ENCODE data around the gene SLC28A2. TPM values are rescaled to one million over a fixed set of nuclear protein-coding genes. Genes with fewer than 3 reads are reported as not detected.

Gene SLC28A2
- not detected in 2 replicates for total RNA-seq

- Histone ChIP-seq H3K4me3 (ENCODE audit: insufficient read depth, low read length) (no peak within 1 kb of the TSS), H3K4me1 (ENCODE audit: insufficient read depth, low read length) (peaks cover 6% of the 10 kb centered on the region), H3K27me3 (ENCODE audit: insufficient read depth, low read length) (no peaks in the 10 kb centered on the region), H2AFZ (ENCODE audit: low read length) (no peak within 1 kb of the TSS), H3K27ac (ENCODE audit: low read depth, low read length) (no peak within 1 kb of the TSS), H3K9me3 (ENCODE audit: low read depth, low read length) (no peaks in the 10 kb centered on the region), H3K79me2 (ENCODE audit: insufficient read depth, low read length) (no peaks in the 10 kb centered on the region), H3K36me3 (ENCODE audit: insufficient read depth, low read length) (no peaks in the 10 kb centered on the region), H4K20me1 (ENCODE audit: insufficient read depth, low read length) (no peaks in the 10 kb centered on the region), H3K4me2 (ENCODE audit: insufficient read depth, low read length) (no peak within 1 kb of the TSS)
- DNase-seq (ENCODE audit: insufficient read length, low spot score, missing footprints): no peak
- TF ChIP-seq CTCF (IDR thresholded peaks at IDR 0.05; ENCODE audit: extremely low read depth, low read depth, low read length): no peak
These were observed at the start of gene SLC28A2 for GRCh38 chr15:45251888-45252287. Gene SLC28A2 (plus strand): TSS chr15:45252234. CDS start chr15:45253216, 982 bp downstream.

GRCh38 chr15:45203182-45203581 lies 48.9 kb upstream of the SLC28A2 start:
- H3K4me1 ChIP-seq (ENCODE audit: insufficient read depth, low read length): peaks cover 20% of the 10 kb centered on the region
- H4K20me1 ChIP-seq (ENCODE audit: insufficient read depth, low read length): no peaks in the 10 kb centered on the region
- H2AFZ ChIP-seq (ENCODE audit: low read length): no peak overlapping the region
- no peak for TF ChIP-seq CTCF (IDR thresholded peaks at IDR 0.05; ENCODE audit: extremely low read depth, low read depth, low read length)
- no peak overlapping the region for H3K27ac ChIP-seq (ENCODE audit: low read depth, low read length)
- no peaks in the 10 kb centered on the region for H3K36me3 ChIP-seq (ENCODE audit: insufficient read depth, low read length)
- no peak overlapping the region for H3K4me3 ChIP-seq (ENCODE audit: insufficient read depth, low read length)
- peak overlapping the region; percentile 68 for H3K4me2 ChIP-seq (ENCODE audit: insufficient read depth, low read length)
- H3K27me3 ChIP-seq (ENCODE audit: insufficient read depth, low read length): no peaks in the 10 kb centered on the region
- peak; percentile 42 for DNase-seq (ENCODE audit: insufficient read length, low spot score, missing footprints)
- no peaks in the 10 kb centered on the region for H3K9me3 ChIP-seq (ENCODE audit: low read depth, low read length)
- H3K79me2 ChIP-seq (ENCODE audit: insufficient read depth, low read length): no peaks in the 10 kb centered on the region

GRCh38 chr15:45205192-45205591 lies 46.8 kb upstream of the SLC28A2 start:
- DNase-seq (ENCODE audit: insufficient read length, low spot score, missing footprints): peak; percentile 83
- Histone ChIP-seq H3K4me1 (ENCODE audit: insufficient read depth, low read length) (peaks cover 11% of the 10 kb centered on the region), H3K27me3 (ENCODE audit: insufficient read depth, low read length) (no peaks in the 10 kb centered on the region), H2AFZ (ENCODE audit: low read length) (peak overlapping the region; percentile 48), H3K9me3 (ENCODE audit: low read depth, low read length) (no peaks in the 10 kb centered on the region), H3K27ac (ENCODE audit: low read depth, low read length) (no peak overlapping the region), H3K79me2 (ENCODE audit: insufficient read depth, low read length) (no peaks in the 10 kb centered on the region), H3K4me3 (ENCODE audit: insufficient read depth, low read length) (no peak overlapping the region), H4K20me1 (ENCODE audit: insufficient read depth, low read length) (no peaks in the 10 kb centered on the region), H3K36me3 (ENCODE audit: insufficient read depth, low read length) (no peaks in the 10 kb centered on the region), H3K4me2 (ENCODE audit: insufficient read depth, low read length) (no peak overlapping the region)
- TF ChIP-seq CTCF (IDR thresholded peaks at IDR 0.05; ENCODE audit: extremely low read depth, low read depth, low read length): peak; percentile 97

- H3K36me3 ChIP-seq (ENCODE audit: insufficient read depth, low read length): no peaks in the 10 kb centered on the region
- no peak for DNase-seq (ENCODE audit: insufficient read length, low spot score, missing footprints)
- H3K4me1 ChIP-seq (ENCODE audit: insufficient read depth, low read length): no peaks in the 10 kb centered on the region
- no peaks in the 10 kb centered on the region for H3K27me3 ChIP-seq (ENCODE audit: insufficient read depth, low read length)
- H3K79me2 ChIP-seq (ENCODE audit: insufficient read depth, low read length): no peaks in the 10 kb centered on the region
- no peak overlapping the region for H2AFZ ChIP-seq (ENCODE audit: low read length)
- TF ChIP-seq CTCF (IDR thresholded peaks at IDR 0.05; ENCODE audit: extremely low read depth, low read depth, low read length): no peak
- H3K27ac ChIP-seq (ENCODE audit: low read depth, low read length): no peak overlapping the region
- H4K20me1 ChIP-seq (ENCODE audit: insufficient read depth, low read length): no peaks in the 10 kb centered on the region
- no peak overlapping the region for H3K4me3 ChIP-seq (ENCODE audit: insufficient read depth, low read length)
- H3K4me2 ChIP-seq (ENCODE audit: insufficient read depth, low read length): no peak overlapping the region
- no peaks in the 10 kb centered on the region for H3K9me3 ChIP-seq (ENCODE audit: low read depth, low read length)
These were observed 39.5 kb upstream of the SLC28A2 start for GRCh38 chr15:45212493-45212892.
